GM18520 (cell line): Measurements from ENCODE around the gene TTPAL.

ENCODE experiments used
- ATAC-seq: cut with Tn5 transposase; IDR thresholded peaks from one replicate; pipeline ENCODE4 v1.9.1; 2021; ENCODE audit not compliant: unreplicated experiment

TTPAL gene

DNA sequence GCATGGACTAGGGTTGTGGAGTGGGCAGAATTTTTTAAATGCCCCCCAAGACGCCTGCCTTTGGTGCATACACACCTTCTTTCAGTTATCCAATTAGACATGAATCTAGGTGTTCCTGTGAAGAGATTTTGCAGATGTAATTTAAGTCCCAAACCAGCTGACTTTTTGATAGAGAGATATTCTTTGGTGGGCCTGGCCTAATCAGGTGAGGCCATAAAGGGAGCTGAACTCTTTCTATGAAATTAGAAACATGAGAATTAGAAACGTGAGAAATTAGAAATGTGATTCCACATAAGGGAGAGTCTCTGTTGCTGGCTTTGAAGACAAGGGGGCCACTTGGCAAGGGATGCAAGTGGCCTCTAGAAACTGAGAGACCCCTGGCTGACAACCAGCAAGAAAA is 36.4 kb upstream of the TTPAL start:
- no peak for ATAC-seq

DNA sequence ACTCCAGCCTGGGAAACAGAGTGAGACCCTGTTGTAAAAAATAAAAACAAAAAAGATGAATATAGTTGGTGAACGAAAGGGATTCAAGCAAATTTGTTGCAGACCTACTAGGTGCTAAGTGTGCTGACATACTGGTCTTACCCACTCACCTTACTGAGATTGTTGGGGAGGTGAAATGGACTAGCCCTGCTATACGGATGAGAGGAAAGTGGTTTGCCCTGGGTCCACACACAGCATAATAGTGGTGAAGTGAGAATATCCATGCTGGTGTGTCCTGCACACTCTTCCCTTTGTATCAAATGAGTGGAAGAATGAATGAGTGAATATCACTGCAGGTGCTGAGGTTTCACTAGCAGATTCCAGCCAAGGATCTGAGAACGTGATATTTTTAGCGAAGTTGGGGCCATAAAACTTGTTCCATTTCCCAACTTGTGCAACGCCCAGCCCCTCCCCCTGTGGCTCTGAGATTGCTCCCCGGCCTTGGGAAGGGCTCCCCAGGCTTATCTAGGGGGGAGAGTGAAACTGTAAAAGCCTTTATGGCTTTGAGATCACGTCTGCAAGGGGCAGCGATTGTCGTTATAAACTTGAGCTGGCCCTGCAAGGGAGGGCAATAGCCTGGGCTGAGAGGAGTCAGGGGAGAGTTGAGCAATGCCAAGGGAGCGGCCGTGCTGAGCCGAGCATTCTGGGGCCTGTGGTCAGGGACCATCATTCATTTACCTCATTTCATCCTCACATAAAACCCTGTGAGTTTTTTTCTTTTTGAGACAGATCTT is 33.2 kb upstream of the TTPAL start:
- no peak for ATAC-seq

DNA sequence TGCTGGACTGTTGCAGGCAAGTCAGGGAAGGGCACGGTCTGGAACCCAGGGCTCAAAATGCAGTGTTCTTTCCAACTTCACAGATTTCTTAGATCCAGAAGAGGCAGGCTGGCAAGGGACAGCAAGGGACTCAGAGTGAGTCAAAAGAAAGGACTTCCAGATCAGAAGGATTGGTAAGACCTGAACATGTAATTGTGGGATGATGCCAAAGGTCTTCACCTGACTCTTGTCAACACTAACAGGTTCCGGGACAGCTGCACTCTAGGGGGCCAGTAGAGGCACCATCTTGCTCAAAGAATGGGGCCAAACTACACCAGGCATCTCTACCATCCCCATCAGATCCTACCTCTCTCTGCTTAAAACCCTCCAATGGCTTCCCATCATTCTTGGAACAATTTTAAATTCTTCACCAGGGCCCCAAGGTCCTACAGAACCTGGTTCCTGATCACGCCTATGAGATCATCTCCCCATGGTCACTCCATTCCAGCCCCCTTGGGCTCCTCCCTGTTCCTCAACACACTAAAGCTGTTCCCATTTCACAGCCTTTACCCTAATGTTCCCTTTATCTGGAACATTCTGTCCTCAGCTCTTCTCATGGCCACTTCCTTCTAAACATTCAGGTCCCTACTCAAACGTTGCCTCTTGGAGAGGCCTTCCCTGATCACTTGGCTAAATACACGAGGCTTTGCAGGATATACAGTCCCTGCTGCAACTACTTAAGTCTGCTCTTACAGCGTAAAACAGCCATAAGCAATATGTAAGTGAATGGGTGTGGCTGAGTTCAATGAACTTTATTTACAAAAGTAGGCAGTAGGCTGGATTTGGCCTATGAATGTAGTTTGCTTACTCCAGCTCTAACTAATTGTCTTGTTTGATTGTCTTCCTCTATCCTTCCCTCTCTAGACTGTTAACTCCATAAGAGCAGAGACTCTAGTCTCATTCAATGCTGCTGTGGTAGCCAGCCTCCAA is 29.6 kb upstream of the TTPAL start:
- no peak for ATAC-seq

DNA sequence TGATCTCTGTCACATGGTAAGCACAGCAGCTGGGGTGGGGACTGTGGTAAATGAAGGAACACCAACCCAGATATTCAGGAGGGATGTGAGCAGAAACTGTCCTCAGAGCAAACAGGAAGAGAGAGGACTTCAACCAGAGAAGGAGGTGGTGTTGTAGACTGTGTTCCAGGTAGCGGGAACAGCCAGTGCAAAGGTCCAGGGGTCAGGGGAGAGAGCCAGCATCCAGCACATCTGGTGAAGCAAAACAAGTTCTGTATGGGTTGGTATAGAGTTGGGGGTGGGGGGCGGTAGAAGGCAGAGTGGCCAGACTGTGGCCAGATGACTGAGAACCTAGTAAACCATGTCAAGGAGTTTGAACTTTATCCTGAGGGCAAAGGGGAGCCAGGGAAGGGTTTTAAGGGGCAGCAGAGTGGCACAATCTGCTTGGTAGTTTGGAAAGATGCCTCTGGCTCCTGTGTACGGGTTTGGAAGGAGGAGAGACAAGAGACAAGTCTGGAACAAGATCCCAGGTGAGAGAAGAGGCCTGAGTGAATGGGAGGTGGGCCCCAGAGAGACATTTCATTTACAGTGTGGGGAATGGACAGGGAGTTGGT is 27.8 kb upstream of the TTPAL start:
- ATAC-seq = no peak

DNA sequence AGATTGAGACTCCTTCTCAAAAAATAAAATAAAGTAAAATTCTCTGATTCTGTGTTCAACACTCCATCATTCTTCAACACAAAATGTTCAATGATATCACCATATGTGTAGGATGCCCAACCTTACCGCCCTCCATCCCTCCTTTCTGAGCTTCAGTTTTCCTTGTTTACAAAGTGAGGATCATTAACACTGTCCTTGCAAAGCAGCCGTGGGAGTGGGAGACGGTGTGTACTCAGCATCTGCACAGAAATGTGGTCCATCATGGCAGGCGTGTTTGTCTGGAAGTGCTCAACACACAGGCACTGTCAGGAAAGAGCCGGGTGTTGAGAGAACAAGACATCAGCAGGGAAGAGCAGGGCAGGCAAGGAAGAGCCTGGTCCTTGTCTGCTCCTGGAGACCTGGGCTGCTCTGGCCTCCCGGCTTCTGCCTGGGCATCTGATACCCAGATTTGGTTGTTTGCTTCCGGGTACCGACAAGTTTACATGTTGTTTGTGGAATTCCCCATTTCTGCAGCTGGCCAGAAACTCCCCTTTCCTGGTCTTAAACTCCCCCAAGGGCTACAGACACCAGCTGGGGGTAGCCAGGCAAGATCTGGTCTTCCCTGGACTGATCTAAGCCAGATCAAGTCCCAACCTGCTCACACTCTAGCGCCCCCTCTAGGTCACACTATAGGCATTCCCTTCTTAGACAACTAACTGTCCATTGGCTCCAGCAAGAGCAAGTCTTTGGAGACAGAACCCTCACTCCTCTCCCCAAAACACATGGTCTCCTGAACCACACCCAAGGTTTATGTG is 26.7 kb upstream of the TTPAL start:
- no peak for ATAC-seq

- ATAC-seq = no peak
Observed at GRCh38 chr20:44449864-44450263, 25.8 kb upstream of the TTPAL start.

- no peak for ATAC-seq
Observed at GRCh38 chr20:44450281-44450889, 25.3 kb upstream of the TTPAL start.

DNA sequence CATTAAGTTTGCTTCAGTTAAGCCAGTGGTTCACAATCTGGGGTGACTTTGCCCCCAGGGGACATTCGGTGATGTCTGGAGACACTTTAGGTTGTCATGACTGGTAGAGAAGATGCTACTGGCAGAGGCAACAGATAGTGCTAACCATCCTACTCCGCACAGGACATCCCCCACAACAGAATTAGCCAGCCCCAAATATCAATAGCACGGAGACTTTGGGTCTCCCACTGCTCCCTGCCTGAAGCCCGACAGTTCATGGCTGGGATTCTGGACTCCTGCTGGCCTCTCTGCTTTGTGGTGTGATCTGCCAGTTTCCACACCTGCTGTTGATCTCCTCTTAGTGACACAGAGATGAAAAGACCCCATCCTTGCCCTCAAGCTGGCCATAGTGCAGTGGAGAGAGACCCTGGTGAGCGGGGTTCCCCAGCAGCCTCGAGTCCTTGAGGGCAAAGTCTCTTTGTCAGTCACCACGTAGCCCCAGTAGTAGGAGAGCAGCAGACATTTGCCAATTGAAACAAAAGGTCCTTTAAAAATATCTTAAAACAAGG is 24.7 kb upstream of the TTPAL start:
- no peak for ATAC-seq

DNA sequence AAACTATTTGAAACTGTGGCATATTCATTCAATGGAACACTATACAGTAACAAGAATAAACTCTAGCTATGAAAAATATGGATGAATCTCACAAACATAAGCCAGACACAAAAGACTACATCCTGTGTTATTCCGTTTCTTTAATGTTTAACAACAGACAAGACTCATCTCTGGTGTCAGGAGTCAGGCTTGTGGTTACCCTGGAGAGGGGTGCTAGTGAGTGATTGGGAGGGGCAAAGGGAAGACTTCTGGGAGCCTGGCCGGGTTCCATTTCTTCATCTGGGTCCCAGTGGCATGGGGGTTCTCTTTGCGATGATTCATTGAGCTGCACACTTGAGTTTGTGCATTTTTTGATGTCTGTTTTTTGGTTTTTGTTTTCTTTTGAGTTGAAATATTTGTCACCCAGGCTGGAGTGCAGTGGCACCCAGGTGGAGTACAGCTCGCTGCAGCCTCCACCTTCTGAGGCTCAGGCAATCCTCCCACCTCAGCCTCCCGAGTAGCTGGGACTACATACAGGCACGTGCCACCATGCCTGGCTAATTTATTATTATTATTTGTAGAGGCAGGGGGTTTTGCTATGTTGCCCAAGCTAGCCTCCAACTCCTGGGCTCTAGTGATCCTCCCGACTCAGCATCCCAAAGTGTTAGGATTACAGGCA is 21.2 kb upstream of the TTPAL start:
- no peak for ATAC-seq

- no peak for ATAC-seq
Observed at GRCh38 chr20:44455126-44455525, 20.5 kb upstream of the TTPAL start.

- no peak for ATAC-seq
Observed at GRCh38 chr20:44456611-44457010, 19.1 kb upstream of the TTPAL start.

GRCh38 chr20:44457016-44457415 is 18.7 kb upstream of the TTPAL start:
- no peak for ATAC-seq

DNA sequence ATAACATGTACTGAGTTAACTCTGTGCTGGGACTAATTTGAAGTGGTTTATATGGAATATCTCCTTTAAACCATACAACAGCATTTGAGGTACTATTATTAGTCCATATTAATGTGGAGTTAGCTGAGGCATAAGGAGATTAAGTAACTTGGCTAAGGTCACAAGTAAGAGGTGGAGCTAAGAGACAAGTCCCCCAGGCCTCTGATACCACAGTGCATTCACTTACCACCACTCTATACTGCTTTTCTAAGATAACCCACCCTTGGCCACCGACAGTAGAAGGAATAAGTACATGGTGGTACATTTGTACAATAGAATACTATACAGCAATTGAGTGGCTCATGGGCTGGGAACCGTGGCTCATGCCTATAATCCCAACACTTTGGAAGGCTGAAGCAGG is 16.4 kb upstream of the TTPAL start:
- no peak for ATAC-seq

DNA sequence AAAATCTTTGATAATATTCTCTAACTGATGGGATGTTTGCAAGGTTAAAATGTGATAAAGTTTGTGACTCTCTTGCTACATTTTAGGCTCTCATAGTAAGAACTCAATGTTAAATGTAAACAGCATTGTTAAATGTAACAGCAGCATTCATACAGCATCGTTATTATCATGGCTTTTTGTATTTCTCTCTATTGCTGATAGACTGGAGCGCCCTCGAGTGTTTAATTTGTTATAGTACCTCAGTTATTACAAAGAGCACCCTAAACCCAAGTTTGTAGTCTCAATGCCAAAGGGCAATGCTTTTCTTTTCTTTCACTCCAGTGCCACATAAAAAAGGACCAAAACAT is 14.9 kb upstream of the TTPAL start:
- no peak for ATAC-seq

- ATAC-seq = no peak
Observed at GRCh38 chr20:44461142-44461802, 14.4 kb upstream of the TTPAL start.

GRCh38 chr20:44461803-44462174 is 13.9 kb upstream of the TTPAL start:
- ATAC-seq = no peak

DNA sequence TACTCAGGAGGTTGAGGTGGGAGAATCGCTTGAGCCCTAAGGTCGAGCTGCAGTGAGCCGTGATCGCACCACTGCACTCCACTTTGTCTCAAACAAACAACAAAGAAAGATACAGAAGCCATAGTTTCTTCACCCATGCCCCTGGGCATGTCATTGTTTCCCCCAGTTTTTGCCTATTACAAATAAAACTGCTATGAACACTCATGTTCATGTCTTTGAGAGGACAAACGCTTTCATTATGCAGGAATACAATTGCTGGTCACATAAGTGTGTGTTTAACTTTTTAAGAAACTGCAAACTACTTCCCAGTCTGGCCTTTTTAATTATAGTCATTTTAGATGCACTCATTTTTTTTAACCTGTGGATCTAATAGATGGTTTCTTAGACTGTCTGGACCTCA is 12.2 kb upstream of the TTPAL start:
- no peak for ATAC-seq

DNA sequence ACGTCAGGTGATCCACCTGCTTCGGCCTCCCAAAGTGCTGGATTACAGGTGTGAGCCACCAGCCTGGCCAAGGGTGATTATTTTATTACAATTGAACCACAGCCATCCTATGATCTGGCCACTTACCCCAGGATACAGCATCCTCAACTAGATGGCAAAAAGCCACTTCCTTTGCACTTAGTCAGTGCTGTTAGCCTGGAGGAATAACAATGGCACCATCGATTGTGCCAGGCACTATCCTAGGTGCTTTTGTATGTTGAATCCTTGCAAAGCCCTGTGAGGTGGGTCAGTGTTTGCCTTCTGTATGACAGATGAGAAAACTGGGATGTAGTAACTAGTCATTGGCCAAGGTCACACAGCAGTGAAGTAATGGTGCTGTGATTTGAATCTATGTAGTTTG is 11.2 kb upstream of the TTPAL start:
- no peak for ATAC-seq

- no peak for ATAC-seq
Observed at GRCh38 chr20:44465001-44465560, 10.6 kb upstream of the TTPAL start.
